ENCODE results near the gene UBE2I. TPM values are rescaled to one million over a fixed set of nuclear protein-coding genes. Genes with fewer than 3 reads are reported as not detected.
"Not testable (repeated sequence)": the region's sequence is repeated elsewhere in the genome, so short reads cannot be mapped to it uniquely, and the experiment has no call there.

The UBE2I gene
- total and polyA plus RNA-seq, 2 donors (not counting 1 experiment from before 2014, with no cell fraction given): 152 to 265 TPM

DNA sequence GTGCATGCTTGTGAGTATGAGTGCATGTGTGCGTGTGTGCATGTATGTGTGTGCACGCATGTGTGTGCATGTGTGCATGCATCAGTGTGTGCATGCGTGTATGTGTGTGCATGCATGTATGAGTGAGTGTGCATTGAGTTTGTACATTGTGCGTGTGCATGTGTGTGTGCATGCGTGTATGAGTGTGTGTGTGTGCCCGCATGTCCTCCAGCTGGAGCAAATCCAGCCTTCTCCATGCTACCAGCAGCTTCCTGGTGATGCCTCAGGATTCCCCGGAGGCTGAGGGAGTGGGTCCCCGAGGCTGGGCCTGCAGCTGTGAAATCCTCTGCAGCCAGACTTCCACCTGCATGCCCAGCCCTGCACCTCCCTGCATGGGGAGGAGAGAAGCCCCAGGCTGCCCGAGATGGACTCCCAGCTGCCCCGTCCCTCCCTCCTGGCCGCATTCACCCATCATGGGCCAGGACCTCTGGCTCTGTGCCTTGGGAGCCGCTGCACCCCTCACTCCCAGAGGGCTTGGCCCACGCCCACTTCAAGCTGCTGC is 44.3 kb upstream of the UBE2I start:
- intact Hi-C loops (cut with micrococcal nuclease): no loop called here
- no peaks in the 10 kb centered on the region for H3K4me1 ChIP-seq (ENCODE audit: control insufficient read depth in 2 of 2, insufficient read depth in 2 of 2, low read length in 2 of 2)
- peaks cover 0 to 4% (median 0%) of the 10 kb centered on the region in 3 donors for H3K9me3 ChIP-seq (ENCODE audit: control extremely low read depth in 1 of 3, control insufficient read depth in 2 of 3, insufficient read depth in 1 of 3, low read length in 2 of 3)
- Mint-ChIP-seq H3K9me3 (ENCODE audit: insufficient read depth) (peaks cover 5% of the 10 kb centered on the region), H3K27me3 (peaks cover 19% of the 10 kb centered on the region), H3K4me3 (no peak overlapping the region), H3K4me1 (no peaks in the 10 kb centered on the region), H3K27ac (no peak overlapping the region)
- H3K4me3 ChIP-seq (ENCODE audit: control extremely low read depth in 1 of 5, extremely low read depth in 1 of 5, insufficient read depth in 1 of 5, low read depth in 2 of 5, low read length in 4 of 5): no peak overlapping the region
- no peaks in the 10 kb centered on the region for H3K79me2 ChIP-seq (ENCODE audit: control insufficient read depth, insufficient read depth, low read length)
- H3K27me3 ChIP-seq (replicated peaks in 1 of 4; ENCODE audit: control extremely low read depth in 1 of 4, control insufficient read depth in 3 of 4, insufficient read depth in 4 of 4, low read length in 3 of 4): peaks cover 0 to 31% (median 7%) of the 10 kb centered on the region in 4 experiments
- H3K27ac ChIP-seq (ENCODE audit: low read length in 2 of 2): no peak overlapping the region
- ATAC-seq (ENCODE audit: low read depth) (no peak), DNase-seq (no peak)
- H4K20me1 ChIP-seq (ENCODE audit: control insufficient read depth, insufficient read depth, low read length, poor library complexity, severe bottlenecking): no peaks in the 10 kb centered on the region
- H3K36me3 ChIP-seq (replicated peaks in 1 of 2; ENCODE audit: control extremely low read depth in 1 of 2, control insufficient read depth in 1 of 2, extremely low read depth in 1 of 2, insufficient read depth in 2 of 2, low read length in 1 of 2): no peaks in the 10 kb centered on the region
- no peak overlapping the region for H2AFZ ChIP-seq (ENCODE audit: insufficient read depth, low read depth, low read length, poor library complexity, severe bottlenecking)
- H3K4me2 ChIP-seq (replicated peaks; ENCODE audit: low read depth, low read length, poor library complexity, severe bottlenecking): no peak overlapping the region
- no peak overlapping the region for H3K9ac ChIP-seq (ENCODE audit: low read length)
- TF ChIP-seq EZH2 (IDR thresholded peaks at IDR 0.05; ENCODE audit: borderline replicate concordance, insufficient read depth, low read depth, low read length, poor library complexity, severe bottlenecking): no peak
- TF ChIP-seq, protein P1, sequence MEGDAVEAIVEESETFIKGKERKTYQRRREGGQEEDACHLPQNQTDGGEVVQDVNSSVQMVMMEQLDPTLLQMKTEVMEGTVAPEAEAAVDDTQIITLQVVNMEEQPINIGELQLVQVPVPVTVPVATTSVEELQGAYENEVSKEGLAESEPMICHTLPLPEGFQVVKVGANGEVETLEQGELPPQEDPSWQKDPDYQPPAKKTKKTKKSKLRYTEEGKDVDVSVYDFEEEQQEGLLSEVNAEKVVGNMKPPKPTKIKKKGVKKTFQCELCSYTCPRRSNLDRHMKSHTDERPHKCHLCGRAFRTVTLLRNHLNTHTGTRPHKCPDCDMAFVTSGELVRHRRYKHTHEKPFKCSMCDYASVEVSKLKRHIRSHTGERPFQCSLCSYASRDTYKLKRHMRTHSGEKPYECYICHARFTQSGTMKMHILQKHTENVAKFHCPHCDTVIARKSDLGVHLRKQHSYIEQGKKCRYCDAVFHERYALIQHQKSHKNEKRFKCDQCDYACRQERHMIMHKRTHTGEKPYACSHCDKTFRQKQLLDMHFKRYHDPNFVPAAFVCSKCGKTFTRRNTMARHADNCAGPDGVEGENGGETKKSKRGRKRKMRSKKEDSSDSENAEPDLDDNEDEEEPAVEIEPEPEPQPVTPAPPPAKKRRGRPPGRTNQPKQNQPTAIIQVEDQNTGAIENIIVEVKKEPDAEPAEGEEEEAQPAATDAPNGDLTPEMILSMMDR (IDR thresholded peaks at IDR 0.05): no peak
- POLR2A ChIA-PET: no interaction called here
- 84% methylated on average over 11 of the region's 13 CpGs for WGBS (ENCODE audit: insufficient coverage)
- CTCF ChIA-PET: no interaction called here

DNA sequence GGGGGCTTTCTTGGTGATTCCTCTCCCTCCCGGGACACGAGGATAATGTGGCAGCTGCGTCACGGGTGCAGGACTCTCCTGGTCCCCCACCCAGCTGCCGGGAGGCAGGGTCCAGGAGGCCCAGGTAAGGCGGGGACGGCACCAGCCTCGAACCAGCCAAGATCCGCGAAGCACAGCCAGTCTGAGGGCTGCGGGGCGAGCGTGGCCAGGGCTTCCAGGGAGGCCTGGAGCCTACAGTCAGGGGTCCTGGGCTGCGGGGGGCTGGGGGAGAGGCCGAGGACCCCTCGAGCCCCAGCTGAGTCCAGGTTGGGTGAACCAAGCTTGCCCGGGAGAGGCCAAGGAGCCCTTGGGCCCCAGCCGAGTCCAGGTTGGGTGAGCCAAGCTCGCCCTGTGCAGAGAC is 43.6 kb upstream of the UBE2I start:
- no peak for ATAC-seq (ENCODE audit: low read depth)
- POLR2A ChIA-PET: no interaction called here

DNA sequence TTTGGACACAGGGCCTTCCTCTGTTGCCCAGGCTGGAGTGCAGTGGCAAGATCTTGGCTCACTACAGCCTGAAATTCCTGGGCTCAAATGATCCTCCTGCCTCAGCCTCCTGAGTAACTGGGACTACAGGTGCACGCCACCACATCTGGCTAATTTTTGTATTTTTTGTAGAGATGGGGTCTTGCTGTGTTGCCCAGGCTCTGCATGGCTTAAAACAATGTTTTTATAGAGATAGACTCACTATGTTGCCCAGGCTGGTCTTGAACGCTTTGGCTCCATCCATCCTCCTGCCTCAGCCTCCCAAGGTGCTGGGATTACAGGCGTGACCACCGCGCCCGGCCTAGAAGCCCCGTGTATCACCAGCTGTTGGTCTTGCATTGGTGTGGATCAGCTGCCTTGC is 40.0 kb upstream of the UBE2I start:
- H3K27ac Mint-ChIP-seq; H3K4me1 ChIP-seq (ENCODE audit: control insufficient read depth in 2 of 2, insufficient read depth in 2 of 2, low read length in 2 of 2); intact Hi-C loops (cut with micrococcal nuclease); H3K4me3 Mint-ChIP-seq; H3K9me3 ChIP-seq (ENCODE audit: control extremely low read depth in 1 of 3, control insufficient read depth in 2 of 3, insufficient read depth in 1 of 3, low read length in 2 of 3); H3K27ac ChIP-seq (ENCODE audit: low read length in 2 of 2); H3K79me2 ChIP-seq (ENCODE audit: control insufficient read depth, insufficient read depth, low read length); H3K9ac ChIP-seq (ENCODE audit: low read length); H3K4me1 Mint-ChIP-seq; H3K9me3 Mint-ChIP-seq (ENCODE audit: insufficient read depth); H3K4me3 ChIP-seq (ENCODE audit: control extremely low read depth in 1 of 5, extremely low read depth in 1 of 5, insufficient read depth in 1 of 5, low read depth in 2 of 5, low read length in 4 of 5); POLR2A ChIA-PET; H2AFZ ChIP-seq (ENCODE audit: insufficient read depth, low read depth, low read length, poor library complexity, severe bottlenecking); CTCF ChIA-PET; H4K20me1 ChIP-seq (ENCODE audit: control insufficient read depth, insufficient read depth, low read length, poor library complexity, severe bottlenecking); H3K4me2 ChIP-seq (replicated peaks; ENCODE audit: low read depth, low read length, poor library complexity, severe bottlenecking); H3K36me3 ChIP-seq (replicated peaks in 1 of 2; ENCODE audit: control extremely low read depth in 1 of 2, control insufficient read depth in 1 of 2, extremely low read depth in 1 of 2, insufficient read depth in 2 of 2, low read length in 1 of 2); ATAC-seq (ENCODE audit: low read depth); DNase-seq: not testable (repeated sequence)
- WGBS (ENCODE audit: insufficient coverage): 97% methylated on average over 7 of the region's 7 CpGs
- peaks cover 18% of the 10 kb centered on the region for H3K27me3 Mint-ChIP-seq
- peaks cover 0 to 19% (median 3%) of the 10 kb centered on the region in 4 experiments for H3K27me3 ChIP-seq (replicated peaks in 1 of 4; ENCODE audit: control extremely low read depth in 1 of 4, control insufficient read depth in 3 of 4, insufficient read depth in 4 of 4, low read length in 3 of 4)

More for the DNA sequence above, 43.6 kb upstream of the UBE2I start:
- Mint-ChIP-seq H3K27ac (no peak overlapping the region), H3K9me3 (ENCODE audit: insufficient read depth) (peaks cover 5% of the 10 kb centered on the region), H3K27me3 (peaks cover 20% of the 10 kb centered on the region), H3K4me1 (no peaks in the 10 kb centered on the region), H3K4me3 (no peak overlapping the region)
- no peak overlapping the region for H3K27ac ChIP-seq (ENCODE audit: low read length in 2 of 2)
- no peak overlapping the region for H3K4me3 ChIP-seq (ENCODE audit: control extremely low read depth in 1 of 5, extremely low read depth in 1 of 5, insufficient read depth in 1 of 5, low read depth in 2 of 5, low read length in 4 of 5)
- H4K20me1 ChIP-seq (ENCODE audit: control insufficient read depth, insufficient read depth, low read length, poor library complexity, severe bottlenecking): no peaks in the 10 kb centered on the region
- no peak overlapping the region for H2AFZ ChIP-seq (ENCODE audit: insufficient read depth, low read depth, low read length, poor library complexity, severe bottlenecking)
- intact Hi-C loops (cut with micrococcal nuclease): no loop called here
- 89% methylated on average over 19 of the region's 19 CpGs for WGBS (ENCODE audit: insufficient coverage)
- H3K27me3 ChIP-seq (replicated peaks in 1 of 4; ENCODE audit: control extremely low read depth in 1 of 4, control insufficient read depth in 3 of 4, insufficient read depth in 4 of 4, low read length in 3 of 4): peaks cover 0 to 24% (median 7%) of the 10 kb centered on the region in 4 experiments
- TF ChIP-seq, protein P1 (IDR thresholded peaks at IDR 0.05): no peak
- TF ChIP-seq EZH2 (IDR thresholded peaks at IDR 0.05; ENCODE audit: borderline replicate concordance, insufficient read depth, low read depth, low read length, poor library complexity, severe bottlenecking): no peak
- no peaks in the 10 kb centered on the region for H3K4me1 ChIP-seq (ENCODE audit: control insufficient read depth in 2 of 2, insufficient read depth in 2 of 2, low read length in 2 of 2)
- DNase-seq: no peak
- H3K4me2 ChIP-seq (replicated peaks; ENCODE audit: low read depth, low read length, poor library complexity, severe bottlenecking): no peak overlapping the region
- no peaks in the 10 kb centered on the region for H3K79me2 ChIP-seq (ENCODE audit: control insufficient read depth, insufficient read depth, low read length)
- CTCF ChIA-PET: no interaction called here
- H3K9ac ChIP-seq (ENCODE audit: low read length): no peak overlapping the region
- H3K36me3 ChIP-seq (replicated peaks in 1 of 2; ENCODE audit: control extremely low read depth in 1 of 2, control insufficient read depth in 1 of 2, extremely low read depth in 1 of 2, insufficient read depth in 2 of 2, low read length in 1 of 2): no peaks in the 10 kb centered on the region
- peaks cover 0 to 4% (median 0%) of the 10 kb centered on the region in 3 donors for H3K9me3 ChIP-seq (ENCODE audit: control extremely low read depth in 1 of 3, control insufficient read depth in 2 of 3, insufficient read depth in 1 of 3, low read length in 2 of 3)

Data from B cell (primary cell).